ENCODE data around the gene CTSL. TPM values are rescaled to one million over a fixed set of nuclear protein-coding genes. Genes with fewer than 3 reads are reported as not detected.
A peak's percentile ranks its signal among the peaks of the same experiment; 100 is the strongest.

The CTSL gene
- total and polyA plus RNA-seq, 2 of the 13 experiments (the other 11 are each of a cell fraction or from before 2014, with no cell fraction given), result 78.1 to 113 TPM

DNA sequence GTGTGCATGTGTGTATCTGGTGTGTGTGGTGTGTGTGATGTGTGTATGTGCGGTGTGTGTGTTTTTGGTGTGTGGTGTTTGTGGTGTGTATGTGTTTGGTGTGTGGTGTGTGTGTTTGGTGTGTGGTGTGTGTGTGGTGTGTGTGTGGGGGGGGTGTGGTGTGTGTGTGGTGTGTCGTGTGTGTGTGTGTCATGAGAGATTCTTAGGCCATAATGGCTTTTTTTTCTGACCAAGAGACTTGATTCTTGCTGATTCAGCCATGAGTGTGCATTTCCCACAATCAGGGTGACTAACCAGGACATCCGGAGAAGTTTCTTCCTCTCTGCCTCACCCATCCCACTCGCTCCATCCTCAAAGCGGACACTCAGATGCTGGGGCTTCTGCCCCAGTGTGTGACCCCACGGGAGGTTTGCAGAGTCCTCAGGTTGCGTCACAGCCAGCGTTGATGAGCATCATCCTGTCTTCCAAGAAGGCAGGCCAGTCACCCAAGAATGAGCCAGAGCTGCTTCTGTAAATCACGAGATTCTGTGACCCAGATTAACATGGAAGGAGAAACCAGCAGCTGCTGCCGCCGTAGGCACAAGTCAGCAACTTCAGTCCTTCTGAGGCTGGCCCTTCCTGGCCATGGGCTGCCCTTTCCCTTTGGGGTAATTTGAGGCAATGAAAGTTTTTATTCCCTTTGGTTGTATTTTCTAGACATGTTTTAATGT is 12.5 kb upstream of the CTSL start (continued):
- TF ChIP-seq, protein P1, sequence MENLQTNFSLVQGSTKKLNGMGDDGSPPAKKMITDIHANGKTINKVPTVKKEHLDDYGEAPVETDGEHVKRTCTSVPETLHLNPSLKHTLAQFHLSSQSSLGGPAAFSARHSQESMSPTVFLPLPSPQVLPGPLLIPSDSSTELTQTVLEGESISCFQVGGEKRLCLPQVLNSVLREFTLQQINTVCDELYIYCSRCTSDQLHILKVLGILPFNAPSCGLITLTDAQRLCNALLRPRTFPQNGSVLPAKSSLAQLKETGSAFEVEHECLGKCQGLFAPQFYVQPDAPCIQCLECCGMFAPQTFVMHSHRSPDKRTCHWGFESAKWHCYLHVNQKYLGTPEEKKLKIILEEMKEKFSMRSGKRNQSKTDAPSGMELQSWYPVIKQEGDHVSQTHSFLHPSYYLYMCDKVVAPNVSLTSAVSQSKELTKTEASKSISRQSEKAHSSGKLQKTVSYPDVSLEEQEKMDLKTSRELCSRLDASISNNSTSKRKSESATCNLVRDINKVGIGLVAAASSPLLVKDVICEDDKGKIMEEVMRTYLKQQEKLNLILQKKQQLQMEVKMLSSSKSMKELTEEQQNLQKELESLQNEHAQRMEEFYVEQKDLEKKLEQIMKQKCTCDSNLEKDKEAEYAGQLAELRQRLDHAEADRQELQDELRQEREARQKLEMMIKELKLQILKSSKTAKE (CRISPR knock-in tag; IDR thresholded peaks at IDR 0.05; ENCODE audit: borderline replicate concordance), result no peak
- TF ChIP-seq ZNF749 (CRISPR knock-in tag; IDR thresholded peaks at IDR 0.05; ENCODE audit: borderline replicate concordance) (no peak), ELF3 (CRISPR knock-in tag; IDR thresholded peaks at IDR 0.05) (0 out of 2 replicates have a peak, but pooled peaks have one; percentile 13), MAFG (CRISPR knock-in tag; IDR thresholded peaks at IDR 0.05) (peak; percentile 94), ZSCAN29 (CRISPR knock-in tag; conservative IDR thresholded peaks at IDR 0.05) (no peak), CEBPB (IDR thresholded peaks at IDR 0.05; ENCODE audit: borderline replicate concordance, low read depth, low read length) (peak; percentile 40; the same call in 1 of the 2 replicates), NONO (IDR thresholded peaks at IDR 0.05) (0 out of 2 replicates have a peak, but pooled peaks have one; percentile 16), NONO (CRISPR knock-in tag; conservative IDR thresholded peaks at IDR 0.05) (no peak), ZNF572 (CRISPR knock-in tag; IDR thresholded peaks at IDR 0.05) (no peak), MAFK (conservative IDR thresholded peaks at IDR 0.05 in 1 of 2, IDR thresholded peaks at IDR 0.05 in 1 of 2; ENCODE audit: low read length in 2 of 2) (peak; percentile 81 to 92)
- TF ChIP-seq, protein P2, sequence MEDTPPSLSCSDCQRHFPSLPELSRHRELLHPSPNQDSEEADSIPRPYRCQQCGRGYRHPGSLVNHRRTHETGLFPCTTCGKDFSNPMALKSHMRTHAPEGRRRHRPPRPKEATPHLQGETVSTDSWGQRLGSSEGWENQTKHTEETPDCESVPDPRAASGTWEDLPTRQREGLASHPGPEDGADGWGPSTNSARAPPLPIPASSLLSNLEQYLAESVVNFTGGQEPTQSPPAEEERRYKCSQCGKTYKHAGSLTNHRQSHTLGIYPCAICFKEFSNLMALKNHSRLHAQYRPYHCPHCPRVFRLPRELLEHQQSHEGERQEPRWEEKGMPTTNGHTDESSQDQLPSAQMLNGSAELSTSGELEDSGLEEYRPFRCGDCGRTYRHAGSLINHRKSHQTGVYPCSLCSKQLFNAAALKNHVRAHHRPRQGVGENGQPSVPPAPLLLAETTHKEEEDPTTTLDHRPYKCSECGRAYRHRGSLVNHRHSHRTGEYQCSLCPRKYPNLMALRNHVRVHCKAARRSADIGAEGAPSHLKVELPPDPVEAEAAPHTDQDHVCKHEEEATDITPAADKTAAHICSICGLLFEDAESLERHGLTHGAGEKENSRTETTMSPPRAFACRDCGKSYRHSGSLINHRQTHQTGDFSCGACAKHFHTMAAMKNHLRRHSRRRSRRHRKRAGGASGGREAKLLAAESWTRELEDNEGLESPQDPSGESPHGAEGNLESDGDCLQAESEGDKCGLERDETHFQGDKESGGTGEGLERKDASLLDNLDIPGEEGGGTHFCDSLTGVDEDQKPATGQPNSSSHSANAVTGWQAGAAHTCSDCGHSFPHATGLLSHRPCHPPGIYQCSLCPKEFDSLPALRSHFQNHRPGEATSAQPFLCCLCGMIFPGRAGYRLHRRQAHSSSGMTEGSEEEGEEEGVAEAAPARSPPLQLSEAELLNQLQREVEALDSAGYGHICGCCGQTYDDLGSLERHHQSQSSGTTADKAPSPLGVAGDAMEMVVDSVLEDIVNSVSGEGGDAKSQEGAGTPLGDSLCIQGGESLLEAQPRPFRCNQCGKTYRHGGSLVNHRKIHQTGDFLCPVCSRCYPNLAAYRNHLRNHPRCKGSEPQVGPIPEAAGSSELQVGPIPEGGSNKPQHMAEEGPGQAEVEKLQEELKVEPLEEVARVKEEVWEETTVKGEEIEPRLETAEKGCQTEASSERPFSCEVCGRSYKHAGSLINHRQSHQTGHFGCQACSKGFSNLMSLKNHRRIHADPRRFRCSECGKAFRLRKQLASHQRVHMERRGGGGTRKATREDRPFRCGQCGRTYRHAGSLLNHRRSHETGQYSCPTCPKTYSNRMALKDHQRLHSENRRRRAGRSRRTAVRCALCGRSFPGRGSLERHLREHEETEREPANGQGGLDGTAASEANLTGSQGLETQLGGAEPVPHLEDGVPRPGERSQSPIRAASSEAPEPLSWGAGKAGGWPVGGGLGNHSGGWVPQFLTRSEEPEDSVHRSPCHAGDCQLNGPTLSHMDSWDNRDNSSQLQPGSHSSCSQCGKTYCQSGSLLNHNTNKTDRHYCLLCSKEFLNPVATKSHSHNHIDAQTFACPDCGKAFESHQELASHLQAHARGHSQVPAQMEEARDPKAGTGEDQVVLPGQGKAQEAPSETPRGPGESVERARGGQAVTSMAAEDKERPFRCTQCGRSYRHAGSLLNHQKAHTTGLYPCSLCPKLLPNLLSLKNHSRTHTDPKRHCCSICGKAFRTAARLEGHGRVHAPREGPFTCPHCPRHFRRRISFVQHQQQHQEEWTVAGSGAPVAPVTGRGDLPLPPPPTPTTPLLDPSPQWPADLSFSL (CRISPR knock-in tag; IDR thresholded peaks at IDR 0.05), result peak; percentile 83
- TF ChIP-seq, protein P3, sequence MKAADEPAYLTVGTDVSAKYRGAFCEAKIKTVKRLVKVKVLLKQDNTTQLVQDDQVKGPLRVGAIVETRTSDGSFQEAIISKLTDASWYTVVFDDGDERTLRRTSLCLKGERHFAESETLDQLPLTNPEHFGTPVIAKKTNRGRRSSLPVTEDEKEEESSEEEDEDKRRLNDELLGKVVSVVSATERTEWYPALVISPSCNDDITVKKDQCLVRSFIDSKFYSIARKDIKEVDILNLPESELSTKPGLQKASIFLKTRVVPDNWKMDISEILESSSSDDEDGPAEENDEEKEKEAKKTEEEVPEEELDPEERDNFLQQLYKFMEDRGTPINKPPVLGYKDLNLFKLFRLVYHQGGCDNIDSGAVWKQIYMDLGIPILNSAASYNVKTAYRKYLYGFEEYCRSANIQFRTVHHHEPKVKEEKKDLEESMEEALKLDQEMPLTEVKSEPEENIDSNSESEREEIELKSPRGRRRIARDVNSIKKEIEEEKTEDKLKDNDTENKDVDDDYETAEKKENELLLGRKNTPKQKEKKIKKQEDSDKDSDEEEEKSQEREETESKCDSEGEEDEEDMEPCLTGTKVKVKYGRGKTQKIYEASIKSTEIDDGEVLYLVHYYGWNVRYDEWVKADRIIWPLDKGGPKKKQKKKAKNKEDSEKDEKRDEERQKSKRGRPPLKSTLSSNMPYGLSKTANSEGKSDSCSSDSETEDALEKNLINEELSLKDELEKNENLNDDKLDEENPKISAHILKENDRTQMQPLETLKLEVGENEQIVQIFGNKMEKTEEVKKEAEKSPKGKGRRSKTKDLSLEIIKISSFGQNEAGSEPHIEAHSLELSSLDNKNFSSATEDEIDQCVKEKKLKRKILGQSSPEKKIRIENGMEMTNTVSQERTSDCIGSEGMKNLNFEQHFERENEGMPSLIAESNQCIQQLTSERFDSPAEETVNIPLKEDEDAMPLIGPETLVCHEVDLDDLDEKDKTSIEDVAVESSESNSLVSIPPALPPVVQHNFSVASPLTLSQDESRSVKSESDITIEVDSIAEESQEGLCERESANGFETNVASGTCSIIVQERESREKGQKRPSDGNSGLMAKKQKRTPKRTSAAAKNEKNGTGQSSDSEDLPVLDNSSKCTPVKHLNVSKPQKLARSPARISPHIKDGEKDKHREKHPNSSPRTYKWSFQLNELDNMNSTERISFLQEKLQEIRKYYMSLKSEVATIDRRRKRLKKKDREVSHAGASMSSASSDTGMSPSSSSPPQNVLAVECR (CRISPR knock-in tag; IDR thresholded peaks at IDR 0.05; ENCODE audit: borderline replicate concordance), result no peak
- TF ChIP-seq, protein P4, sequence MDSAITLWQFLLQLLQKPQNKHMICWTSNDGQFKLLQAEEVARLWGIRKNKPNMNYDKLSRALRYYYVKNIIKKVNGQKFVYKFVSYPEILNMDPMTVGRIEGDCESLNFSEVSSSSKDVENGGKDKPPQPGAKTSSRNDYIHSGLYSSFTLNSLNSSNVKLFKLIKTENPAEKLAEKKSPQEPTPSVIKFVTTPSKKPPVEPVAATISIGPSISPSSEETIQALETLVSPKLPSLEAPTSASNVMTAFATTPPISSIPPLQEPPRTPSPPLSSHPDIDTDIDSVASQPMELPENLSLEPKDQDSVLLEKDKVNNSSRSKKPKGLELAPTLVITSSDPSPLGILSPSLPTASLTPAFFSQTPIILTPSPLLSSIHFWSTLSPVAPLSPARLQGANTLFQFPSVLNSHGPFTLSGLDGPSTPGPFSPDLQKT (CRISPR knock-in tag; IDR thresholded peaks at IDR 0.05; ENCODE audit: borderline replicate concordance), result no peak
